Measurements from ENCODE around the gene CAMKMT. TPM values are rescaled to one million over a fixed set of nuclear protein-coding genes. Genes with fewer than 3 reads are reported as not detected.

CAMKMT gene
- total RNA-seq, 1 experiment from 2014 or later, result 17.4 TPM

GRCh38 chr2:44691174-44691785, 329.5 kb downstream of the CAMKMT start:
- no peak overlapping the region for H4K5ac ChIP-seq (ENCODE audit: insufficient read length, low read depth, low read length)
- H3K79me1 ChIP-seq (ENCODE audit: insufficient read depth, low read depth, low read length, poor library complexity, severe bottlenecking), result no peaks in the 10 kb centered on the region
- Mint-ChIP-seq H3K4me3 (no peak overlapping the region), H3K36me3 (ENCODE audit: insufficient read depth in 1 of 3, low read depth in 3 of 3) (no peaks in the 10 kb centered on the region), H3K27me3 (ENCODE audit: low read depth) (no peaks in the 10 kb centered on the region), H3K9me3 (no peaks in the 10 kb centered on the region), H3K4me1 (peaks cover 0 to 8% of the 10 kb centered on the region in 2 experiments; a peak in 1 of 4 replicates), H3K27ac (no peak overlapping the region)
- no peak overlapping the region for H3T11ph ChIP-seq (ENCODE audit: low read length)
- no peak overlapping the region for H2BK20ac ChIP-seq (ENCODE audit: low read depth, low read length, poor library complexity, severe bottlenecking)
- TF ChIP-seq CTCF (conservative IDR thresholded peaks at IDR 0.05), result no peak
- H3K4me1 ChIP-seq (ENCODE audit: insufficient read depth, low read length), result no peaks in the 10 kb centered on the region; the same call in 1 of the 2 replicates
- H4K91ac ChIP-seq (ENCODE audit: insufficient read length, low read depth, low read length), result no peak overlapping the region
- WGBS (ENCODE audit: extremely low coverage, insufficient read length, low lambda C conversion rate), result no CpG with 5 or more reads among the region's 10 CpGs
- no peaks in the 10 kb centered on the region for H4K20me1 ChIP-seq (ENCODE audit: control insufficient read depth, insufficient read depth, insufficient read length)
- no peak overlapping the region for H2AK5ac ChIP-seq (ENCODE audit: insufficient read length, low read length)
- H3K9me3 ChIP-seq (ENCODE audit: control insufficient read depth, low read depth, low read length), result no peaks in the 10 kb centered on the region
- no peak overlapping the region for H2AFZ ChIP-seq (ENCODE audit: low read length)
- DNase-seq, result no peak
- no peaks in the 10 kb centered on the region for H3K27me3 ChIP-seq (ENCODE audit: insufficient read depth, low read length)
- H2BK12ac ChIP-seq (ENCODE audit: insufficient read length, low read depth, low read length), result no peak overlapping the region
- H3K23ac ChIP-seq (ENCODE audit: insufficient read length, low read depth, low read length), result no peak overlapping the region
- no peak overlapping the region for H3K27ac ChIP-seq (ENCODE audit: insufficient read length, low read depth, low read length)
- H3K18ac ChIP-seq (ENCODE audit: insufficient read length, low read depth, low read length), result no peak overlapping the region
- H3K23me2 ChIP-seq (ENCODE audit: insufficient read length, low read depth, low read length, poor library complexity, severe bottlenecking), result no peaks in the 10 kb centered on the region
- no peak overlapping the region for H4K8ac ChIP-seq (replicated peaks; ENCODE audit: insufficient read length, low read depth, low read length)
- H3K4ac ChIP-seq (ENCODE audit: low read depth, low read length), result no peak overlapping the region
- no peak overlapping the region for H3K4me2 ChIP-seq (ENCODE audit: insufficient read depth, insufficient read length, low read length)
- H3K14ac ChIP-seq (ENCODE audit: insufficient read depth, low read length), result no peak overlapping the region
- no peak overlapping the region for H3K56ac ChIP-seq (ENCODE audit: insufficient read length, low read depth, low read length)
- H2BK5ac ChIP-seq (ENCODE audit: insufficient read length, low read length), result no peak overlapping the region
- H3K79me2 ChIP-seq (ENCODE audit: insufficient read depth, low read length), result no peaks in the 10 kb centered on the region
- no peak overlapping the region for H2BK120ac ChIP-seq (ENCODE audit: low read depth, low read length, poor library complexity, severe bottlenecking)
- H2BK15ac ChIP-seq (ENCODE audit: low read depth, low read length), result no peak overlapping the region
- H3K9ac ChIP-seq (ENCODE audit: extremely low read depth, insufficient read length, low read length), result no peak overlapping the region

All from H9 (cell line).